CD4-positive, CD25-positive, alpha-beta regulatory T cell (primary cell): ENCODE results near the gene AGBL5. TPM values are rescaled to one million over a fixed set of nuclear protein-coding genes. Genes with fewer than 3 reads are reported as not detected.

ENCODE experiments used
- ATAC-seq, 2 donors: fragments of 150-1000 bp; cut with Tn5 transposase; one replicate each; pipeline ENCODE4 v1.10.0; 2021; ENCODE audit warnings: low read depth in 2 of 2, moderate number of reproducible peaks in 2 of 2, moderate library complexity in 1 of 2
- DNase-seq, 3 donors: peaks; one replicate each; pipeline versions ENCODE4 v3.0.0 to v3.0.0-alpha.2; 2012 to 2022; ENCODE audit warnings: mixed read lengths in 1 of 3
- H3K27ac ChIP-seq: one replicate; pipeline ENCODE4 v1.7.0; 2013; ENCODE audit warnings: mild to moderate bottlenecking, low read length; ENCODE audit not compliant: insufficient read depth, poor library complexity, severe bottlenecking
- H3K27me3 ChIP-seq: one replicate; pipeline ENCODE4 v1.7.0; 2013; ENCODE audit warnings: low read length; ENCODE audit not compliant: control insufficient read depth, insufficient read depth
- H3K36me3 ChIP-seq: one replicate; pipeline ENCODE4 v1.7.0; 2013; ENCODE audit warnings: mild to moderate bottlenecking, low read length, moderate library complexity; ENCODE audit not compliant: control insufficient read depth, insufficient read depth
- H3K4me1 ChIP-seq: 2 replicates; pipeline ENCODE4 v1.7.0; 2013; ENCODE audit warnings: mild to moderate bottlenecking, low read length; ENCODE audit not compliant: insufficient read depth, control insufficient read depth, poor library complexity, severe bottlenecking
- H3K4me3 ChIP-seq: one replicate; pipeline ENCODE4 v1.7.0; 2013; ENCODE audit warnings: low read depth, mild to moderate bottlenecking, low read length, moderate library complexity
- H3K9me3 ChIP-seq, 2 experiments: 1 replicate in 1 of 2; 2 replicates in 1 of 2; pipeline ENCODE4 v1.7.0; 2013; ENCODE audit warnings: low read length in 2 of 2, mild to moderate bottlenecking in 1 of 2, moderate library complexity in 1 of 2; ENCODE audit not compliant: control insufficient read depth in 2 of 2
- H3K27ac Mint-ChIP-seq, 3 donors: one replicate each; pipeline ENCODE4 v1.8.0; 2020 to 2022; ENCODE audit warnings: mild to moderate bottlenecking in 3 of 3, mixed read lengths in 3 of 3, moderate library complexity in 2 of 3
- H3K27me3 Mint-ChIP-seq: one replicate; pipeline ENCODE4 v1.8.0; 2022; ENCODE audit warnings: mild to moderate bottlenecking, mixed read lengths
- H3K36me3 Mint-ChIP-seq: one replicate; pipeline ENCODE4 v1.8.0; 2020; ENCODE audit warnings: mixed read lengths
- H3K4me1 Mint-ChIP-seq, 4 donors: one replicate each; pipeline ENCODE4 v1.8.0; 2020 to 2022; ENCODE audit warnings: mixed read lengths in 4 of 4, mild to moderate bottlenecking in 1 of 4
- H3K4me3 Mint-ChIP-seq, 4 donors: one replicate each; pipeline ENCODE4 v1.8.0; 2020 to 2022; ENCODE audit warnings: mild to moderate bottlenecking in 4 of 4, mixed read lengths in 4 of 4, moderate library complexity in 3 of 4
- H3K9me3 Mint-ChIP-seq, 7 donors: one replicate each; pipeline ENCODE4 v1.8.0; 2020 to 2022; ENCODE audit warnings: mixed read lengths in 7 of 7, mild to moderate bottlenecking in 3 of 7, moderate library complexity in 2 of 7
- polyA plus RNA-seq, 4 donors: library from polyadenylated mRNA; unstranded; fragments of 300-500 nt; fragmentation: Illumina TruSeq; gene quantifications; one replicate each; pipeline ENCODE4 v1.2.3, GENCODE V29; 2021
- total RNA-seq: library from RNA; stranded (reverse); gene quantifications from one replicate; pipeline ENCODE4 v1.2.3, GENCODE V29; 2022

The AGBL5 gene
- total and polyA plus RNA-seq, 5 donors from 2014 or later, result 8.9 to 11.3 (median 9.3) TPM

DNA sequence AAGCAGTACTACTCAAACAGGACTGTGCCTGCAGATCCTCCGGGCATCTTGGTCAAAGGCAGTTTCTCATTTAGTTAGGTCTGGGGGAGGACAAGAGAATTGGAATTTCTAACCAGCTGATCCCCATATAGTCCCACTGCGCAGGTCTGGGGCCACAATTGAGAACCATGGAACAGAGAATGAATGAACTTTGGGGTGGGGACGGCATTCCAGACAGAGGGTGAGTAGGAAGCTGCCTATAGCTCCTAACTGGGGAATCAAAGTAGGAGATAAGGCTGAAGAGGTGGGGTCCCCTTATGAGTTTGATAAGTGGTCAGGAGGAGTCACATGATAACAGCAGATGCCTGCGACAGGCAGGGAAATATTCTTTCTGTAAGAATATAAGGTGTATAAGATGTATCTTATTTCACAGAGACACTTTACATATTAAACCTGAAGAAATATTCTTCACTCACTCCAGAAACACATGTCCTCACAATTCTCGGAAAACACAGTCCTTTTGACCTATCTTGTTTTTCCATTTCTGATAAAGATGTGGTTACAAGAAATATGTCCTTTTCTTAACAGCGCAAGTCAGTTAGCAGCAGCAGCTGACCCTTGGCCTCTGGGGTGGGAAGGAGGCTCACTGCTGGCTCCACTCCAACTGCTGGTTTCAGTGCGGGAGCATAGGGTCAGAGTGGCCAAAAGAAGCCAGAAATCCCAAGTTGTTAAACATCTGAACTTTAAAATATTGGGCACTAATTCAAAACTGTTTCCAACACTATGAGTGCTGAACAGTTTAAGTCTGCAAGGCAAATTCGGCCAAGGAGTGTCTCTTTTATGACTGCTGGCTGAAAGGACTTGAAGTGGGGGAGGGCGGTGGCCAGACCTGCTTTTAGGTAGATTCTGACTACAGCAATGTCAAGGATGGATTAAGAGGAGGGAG, 31.3 kb upstream of the AGBL5 start:
- Mint-ChIP-seq H3K9me3 (no peaks in the 10 kb centered on the region), H3K36me3 (peaks cover 7% of the 10 kb centered on the region), H3K27me3 (no peaks in the 10 kb centered on the region), H3K4me1 (no peaks in the 10 kb centered on the region), H3K4me3 (no peak overlapping the region), H3K27ac (no peak overlapping the region)
- Histone ChIP-seq H3K36me3 (no peaks in the 10 kb centered on the region), H3K27me3 (no peaks in the 10 kb centered on the region), H3K27ac (no peak overlapping the region), H3K4me3 (no peak overlapping the region), H3K9me3 (no peaks in the 10 kb centered on the region), H3K4me1 (no peaks in the 10 kb centered on the region)
- ATAC-seq (no peak), DNase-seq (no peak)

DNA sequence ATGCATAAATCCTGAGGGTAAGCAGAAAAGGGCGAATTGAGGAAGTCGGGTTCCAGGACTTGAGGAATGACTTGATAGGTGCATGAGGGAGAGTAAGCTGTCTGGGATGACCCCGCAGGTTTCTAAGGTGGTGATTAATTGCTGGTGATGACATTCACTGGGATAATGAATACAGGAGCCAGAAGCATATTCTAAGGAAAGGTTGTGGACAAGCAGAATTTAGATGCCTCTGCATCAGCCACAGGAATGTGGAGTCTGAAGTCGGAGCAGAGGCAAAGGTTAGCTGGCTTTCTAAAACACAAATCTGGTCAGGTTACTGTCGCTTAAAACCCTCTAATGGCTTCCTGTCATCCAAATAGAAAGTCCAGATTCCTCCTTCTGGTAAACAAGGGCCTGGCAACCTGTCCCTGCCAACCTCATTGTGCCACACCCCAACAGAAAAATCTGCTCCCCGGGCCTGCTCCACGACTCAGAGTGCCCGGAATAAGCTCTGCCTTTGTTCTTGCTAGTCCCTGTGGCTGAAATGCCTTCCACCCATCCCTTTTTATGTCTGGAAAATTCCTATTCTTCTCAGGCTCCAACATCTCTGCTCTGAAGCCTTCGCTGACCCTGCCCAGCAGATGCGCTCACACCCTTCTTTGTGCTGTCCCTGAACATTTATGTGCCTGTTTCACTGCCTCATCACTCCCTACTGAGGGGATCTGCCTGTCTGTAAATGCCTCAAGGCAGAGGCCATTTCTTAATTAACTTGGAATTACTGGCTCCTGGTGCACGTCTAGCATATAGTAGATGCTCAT, 30.0 kb upstream of the AGBL5 start:
- Histone ChIP-seq H3K4me3 (no peak overlapping the region), H3K4me1 (no peaks in the 10 kb centered on the region), H3K9me3 (no peaks in the 10 kb centered on the region), H3K36me3 (peaks cover 4% of the 10 kb centered on the region), H3K27me3 (no peaks in the 10 kb centered on the region), H3K27ac (no peak overlapping the region)
- Mint-ChIP-seq H3K27ac (peak overlapping the region in 1 of 3 donors; percentile 38), H3K27me3 (no peaks in the 10 kb centered on the region), H3K36me3 (peaks cover 7% of the 10 kb centered on the region), H3K9me3 (no peaks in the 10 kb centered on the region), H3K4me3 (no peak overlapping the region), H3K4me1 (no peaks in the 10 kb centered on the region)
- ATAC-seq, result no peak
- DNase-seq, result no peak

DNA sequence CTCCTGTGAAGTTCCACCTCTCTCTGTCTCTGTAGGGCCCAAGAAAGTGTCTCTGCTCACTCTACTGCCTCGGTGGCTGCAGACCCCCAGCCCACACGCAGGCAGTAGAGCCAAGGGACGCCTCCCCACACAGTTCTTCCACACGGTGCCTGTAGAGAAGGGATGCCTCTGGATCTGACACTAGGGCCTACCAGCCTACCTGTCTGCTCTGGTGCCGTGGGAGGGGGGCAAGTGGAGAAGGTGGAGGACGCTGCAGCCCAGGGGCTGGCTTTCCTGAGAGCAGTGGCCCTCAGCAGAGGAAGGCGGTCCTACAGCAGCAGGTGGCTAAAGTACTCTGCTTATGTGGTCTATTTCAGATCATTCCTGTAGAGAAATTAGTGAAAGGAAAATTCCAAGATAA, 27.7 kb upstream of the AGBL5 start:
- H3K9me3 ChIP-seq, result no peaks in the 10 kb centered on the region
- no peak for ATAC-seq
- peaks cover 4% of the 10 kb centered on the region for H3K36me3 ChIP-seq
- no peaks in the 10 kb centered on the region for H3K4me1 ChIP-seq
- H3K27me3 Mint-ChIP-seq, result no peaks in the 10 kb centered on the region
- H3K36me3 Mint-ChIP-seq, result peaks cover 7% of the 10 kb centered on the region
- H3K4me1 Mint-ChIP-seq, result no peaks in the 10 kb centered on the region
- H3K27ac ChIP-seq, result no peak overlapping the region
- no peak for DNase-seq
- H3K9me3 Mint-ChIP-seq, result no peaks in the 10 kb centered on the region
- no peak overlapping the region for H3K4me3 ChIP-seq
- no peak overlapping the region for H3K27ac Mint-ChIP-seq
- H3K27me3 ChIP-seq, result no peaks in the 10 kb centered on the region
- H3K4me3 Mint-ChIP-seq, result no peak overlapping the region

- Histone ChIP-seq H3K36me3 (peaks cover 4% of the 10 kb centered on the region), H3K27ac (no peak overlapping the region), H3K4me3 (no peak overlapping the region), H3K4me1 (no peaks in the 10 kb centered on the region), H3K9me3 (no peaks in the 10 kb centered on the region), H3K27me3 (no peaks in the 10 kb centered on the region)
- DNase-seq (no peak), ATAC-seq (no peak)
- Mint-ChIP-seq H3K9me3 (no peaks in the 10 kb centered on the region), H3K4me3 (no peak overlapping the region), H3K27me3 (no peaks in the 10 kb centered on the region), H3K4me1 (peaks cover 0 to 1% (median under 1%) of the 10 kb centered on the region in 4 donors), H3K27ac (no peak overlapping the region), H3K36me3 (peaks cover 7% of the 10 kb centered on the region)
Measured at GRCh38 chr2:27024188-27024587, 27.3 kb upstream of the AGBL5 start.

DNA sequence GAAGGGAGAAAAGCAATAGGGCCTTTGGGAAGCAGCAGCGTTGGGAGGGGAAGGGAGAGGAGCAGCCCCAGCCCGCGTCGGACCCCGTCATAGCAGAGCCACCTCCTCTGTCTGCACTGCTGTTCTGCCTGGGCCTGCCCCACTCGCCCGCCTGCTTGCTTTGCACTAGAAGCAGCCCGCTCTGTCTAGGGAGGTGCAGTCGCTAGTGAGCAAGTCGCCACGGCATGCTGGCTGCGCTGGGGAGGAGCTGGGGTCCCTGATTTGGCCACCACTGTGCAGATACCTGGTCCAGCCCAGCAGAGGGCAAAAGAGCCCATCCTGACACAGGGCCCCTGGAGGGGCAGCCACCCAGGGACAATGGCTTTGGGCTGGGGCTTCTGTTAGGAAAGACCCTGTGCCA, 26.7 kb upstream of the AGBL5 start:
- H3K4me1 Mint-ChIP-seq, result peaks cover 0 to 7% (median 5%) of the 10 kb centered on the region in 4 donors
- H3K27me3 ChIP-seq, result no peaks in the 10 kb centered on the region
- no peaks in the 10 kb centered on the region for H3K9me3 ChIP-seq
- H3K4me1 ChIP-seq, result no peaks in the 10 kb centered on the region
- DNase-seq (no peak), ATAC-seq (no peak)
- no peak overlapping the region for H3K4me3 ChIP-seq
- no peak overlapping the region for H3K27ac ChIP-seq
- peaks cover 10% of the 10 kb centered on the region for H3K36me3 Mint-ChIP-seq
- H3K9me3 Mint-ChIP-seq, result no peaks in the 10 kb centered on the region
- H3K36me3 ChIP-seq, result peaks cover 4% of the 10 kb centered on the region
- H3K27ac Mint-ChIP-seq, result no peak overlapping the region
- H3K4me3 Mint-ChIP-seq, result no peak overlapping the region
- no peaks in the 10 kb centered on the region for H3K27me3 Mint-ChIP-seq

DNA sequence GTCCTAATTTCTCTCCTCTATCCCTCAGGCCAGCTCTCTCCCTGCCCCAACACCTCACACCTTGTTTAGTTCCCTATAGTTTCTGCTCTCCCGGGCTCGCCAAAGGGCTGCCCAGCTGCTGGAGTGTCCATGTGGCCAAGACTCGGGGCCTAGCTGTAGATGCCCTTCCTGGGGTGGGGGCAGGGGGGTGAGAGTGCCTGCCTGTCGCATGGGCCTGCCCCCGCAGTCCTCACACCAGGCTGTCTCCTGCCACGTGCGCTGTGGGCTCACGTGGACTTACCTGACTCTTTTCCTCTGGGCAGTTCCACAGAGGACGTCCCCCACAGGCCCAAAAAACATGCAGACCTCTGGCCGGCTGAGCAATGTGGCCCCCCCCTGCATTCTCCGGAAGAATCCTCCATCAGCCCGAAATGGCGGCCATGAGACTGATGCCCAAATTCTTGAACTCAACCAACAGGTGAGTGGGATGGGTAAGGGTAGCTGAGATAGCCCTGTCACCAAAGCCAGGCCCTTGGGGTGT, 26.1 kb upstream of the AGBL5 start:
- H3K4me1 Mint-ChIP-seq, result peaks cover 2 to 10% (median 7%) of the 10 kb centered on the region in 4 donors
- H3K36me3 ChIP-seq, result peaks cover 4% of the 10 kb centered on the region
- H3K36me3 Mint-ChIP-seq, result peaks cover 15% of the 10 kb centered on the region

DNA sequence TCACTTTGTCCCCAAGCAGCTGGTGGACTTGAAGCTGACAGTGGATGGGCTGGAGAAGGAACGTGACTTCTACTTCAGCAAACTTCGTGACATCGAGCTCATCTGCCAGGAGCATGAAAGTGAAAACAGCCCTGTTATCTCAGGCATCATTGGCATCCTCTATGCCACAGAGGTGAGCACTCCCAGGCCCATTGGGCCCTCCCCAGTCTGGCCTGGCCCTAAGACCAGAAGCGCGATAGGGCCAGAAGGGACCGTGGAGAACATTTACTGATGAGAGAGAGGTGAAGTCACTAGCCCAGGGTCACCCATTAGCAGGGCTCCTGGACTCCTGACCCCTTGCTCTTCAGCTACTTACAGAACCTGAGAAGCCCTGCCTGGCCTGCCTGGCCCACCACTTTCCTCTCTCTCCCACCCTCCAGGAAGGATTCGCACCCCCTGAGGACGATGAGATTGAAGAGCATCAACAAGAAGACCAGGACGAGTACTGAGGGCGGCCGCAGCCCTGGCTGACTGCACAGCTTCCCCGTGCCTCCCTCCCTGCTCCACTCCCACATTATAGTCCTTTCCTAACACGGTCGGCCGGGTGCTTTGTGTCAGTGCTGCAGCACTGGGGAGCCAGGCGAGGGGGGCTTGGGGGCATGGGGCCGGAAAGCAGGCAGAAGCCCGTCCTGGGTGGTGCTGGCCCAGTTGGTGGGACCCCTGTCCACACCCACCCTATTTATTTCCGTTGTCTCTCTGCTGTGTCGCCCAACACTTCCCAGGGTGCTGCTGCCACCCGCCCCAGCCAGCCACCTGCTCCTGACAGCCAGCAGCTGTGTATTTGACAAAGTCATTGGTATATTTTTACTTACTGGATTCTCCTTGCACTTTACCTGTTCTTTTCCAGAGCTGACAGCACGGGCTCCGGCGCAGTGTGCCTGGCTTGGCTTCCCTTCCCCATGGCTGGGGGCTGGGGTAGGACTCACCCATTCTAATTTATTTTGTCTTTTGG, 25.3 kb upstream of the AGBL5 start:
- H3K4me3 ChIP-seq, result no peak overlapping the region
- H3K4me3 Mint-ChIP-seq, result no peak overlapping the region
- no peaks in the 10 kb centered on the region for H3K27me3 Mint-ChIP-seq
- ATAC-seq (no peak), DNase-seq (no peak)
- no peaks in the 10 kb centered on the region for H3K4me1 ChIP-seq
- no peak overlapping the region for H3K27ac Mint-ChIP-seq
- H3K36me3 Mint-ChIP-seq, result peaks cover 16% of the 10 kb centered on the region
- H3K27me3 ChIP-seq, result no peaks in the 10 kb centered on the region
- H3K4me1 Mint-ChIP-seq, result peaks cover 5 to 16% (median 9%) of the 10 kb centered on the region in 4 donors
- H3K36me3 ChIP-seq, result peaks cover 4% of the 10 kb centered on the region
- no peaks in the 10 kb centered on the region for H3K9me3 Mint-ChIP-seq
- H3K27ac ChIP-seq, result no peak overlapping the region
- H3K9me3 ChIP-seq, result no peaks in the 10 kb centered on the region

More for the DNA sequence above, 26.1 kb upstream of the AGBL5 start:
- Histone ChIP-seq H3K27ac (no peak overlapping the region), H3K4me3 (no peak overlapping the region), H3K4me1 (no peaks in the 10 kb centered on the region), H3K9me3 (no peaks in the 10 kb centered on the region), H3K27me3 (no peaks in the 10 kb centered on the region)
- DNase-seq (no peak), ATAC-seq (no peak)
- Mint-ChIP-seq H3K27ac (no peak overlapping the region), H3K27me3 (no peaks in the 10 kb centered on the region), H3K9me3 (no peaks in the 10 kb centered on the region), H3K4me3 (no peak overlapping the region)
